H9 (cell line): ENCODE measurements around the gene IL1RAPL1. TPM values are rescaled to one million over a fixed set of nuclear protein-coding genes. Genes with fewer than 3 reads are reported as not detected.

Experiments
- DNase-seq: peaks from one replicate; pipeline ENCODE4 v3.0.0-alpha.2; 2017
- H2AFZ ChIP-seq: one replicate; pipeline ENCODE4 v1.6.1; 2013; ENCODE audit warnings: mild to moderate bottlenecking, low read length, control low read depth, moderate library complexity
- H2AK5ac ChIP-seq: 2 replicates; pipeline ENCODE4 v1.6.1; 2013; ENCODE audit warnings: low read length, control low read depth, mixed read lengths; ENCODE audit not compliant: insufficient read length
- H2BK120ac ChIP-seq: one replicate; pipeline ENCODE4 v1.6.1; 2013; ENCODE audit warnings: low read depth, mild to moderate bottlenecking, low read length, control low read depth, inconsistent platforms; ENCODE audit not compliant: poor library complexity, severe bottlenecking
- H2BK12ac ChIP-seq: 2 replicates; pipeline ENCODE4 v1.6.1; 2013; ENCODE audit warnings: low read length, control low read depth, mixed read lengths, low read depth; ENCODE audit not compliant: insufficient read length
- H2BK15ac ChIP-seq: 2 replicates; pipeline ENCODE4 v1.6.1; 2013; ENCODE audit warnings: low read depth, low read length, control low read depth
- H2BK20ac ChIP-seq: one replicate; pipeline ENCODE4 v1.6.1; 2013; ENCODE audit warnings: low read depth, mild to moderate bottlenecking, low read length, control low read depth, inconsistent platforms; ENCODE audit not compliant: poor library complexity, severe bottlenecking
- H2BK5ac ChIP-seq: 2 replicates; pipeline ENCODE4 v1.6.1; 2013; ENCODE audit warnings: low read length, control low read depth, mixed read lengths; ENCODE audit not compliant: insufficient read length
- H3K14ac ChIP-seq: 2 replicates; pipeline ENCODE4 v1.6.1; 2013; ENCODE audit warnings: low read length, control low read depth; ENCODE audit not compliant: insufficient read depth
- H3K18ac ChIP-seq: 2 replicates; pipeline ENCODE4 v1.6.1; 2013; ENCODE audit warnings: low read depth, mild to moderate bottlenecking, mixed read lengths, low read length, control low read depth; ENCODE audit not compliant: insufficient read length
- H3K23ac ChIP-seq: 2 replicates; pipeline ENCODE4 v1.6.1; 2013; ENCODE audit warnings: low read length, control low read depth, mixed read lengths, low read depth; ENCODE audit not compliant: insufficient read length
- H3K23me2 ChIP-seq: 2 replicates; pipeline ENCODE4 v1.6.1; 2013; ENCODE audit warnings: low read depth, mild to moderate bottlenecking, mixed read lengths, low read length, control low read depth; ENCODE audit not compliant: insufficient read length, poor library complexity, severe bottlenecking
- H3K27ac ChIP-seq: 2 replicates; pipeline ENCODE4 v1.5.1; 2013; ENCODE audit warnings: low read length, control low read depth, mixed read lengths, low read depth; ENCODE audit not compliant: insufficient read length
- H3K27me3 ChIP-seq: 2 replicates; pipeline ENCODE4 v1.6.1; 2013; ENCODE audit warnings: low read length, control low read depth, inconsistent platforms; ENCODE audit not compliant: insufficient read depth
- H3K4ac ChIP-seq: 2 replicates; pipeline ENCODE4 v1.6.1; 2013; ENCODE audit warnings: low read depth, mild to moderate bottlenecking, control low read depth, inconsistent platforms, low read length, moderate library complexity
- H3K4me1 ChIP-seq: 2 replicates; pipeline ENCODE4 v1.6.1; 2013; ENCODE audit warnings: low read length, control low read depth, inconsistent platforms; ENCODE audit not compliant: insufficient read depth
- H3K4me2 ChIP-seq: 2 replicates; pipeline ENCODE4 v1.6.1; 2013; ENCODE audit warnings: low read length, control low read depth, mixed read lengths; ENCODE audit not compliant: insufficient read length, insufficient read depth
- H3K56ac ChIP-seq: 2 replicates; pipeline ENCODE4 v1.6.1; 2013; ENCODE audit warnings: low read depth, mild to moderate bottlenecking, mixed read lengths, low read length, control low read depth; ENCODE audit not compliant: insufficient read length
- H3K79me1 ChIP-seq: 2 replicates; pipeline ENCODE4 v1.6.1; 2013; ENCODE audit warnings: low read depth, mild to moderate bottlenecking, moderate library complexity, low read length, control low read depth, inconsistent platforms; ENCODE audit not compliant: insufficient read depth, poor library complexity, severe bottlenecking
- H3K79me2 ChIP-seq: 2 replicates; pipeline ENCODE4 v1.6.1; 2013; ENCODE audit warnings: low read length, control low read depth, inconsistent platforms; ENCODE audit not compliant: insufficient read depth
- H3K9ac ChIP-seq: 2 replicates; pipeline ENCODE4 v1.6.1; 2013; ENCODE audit warnings: low read length, control low read depth, mixed read lengths; ENCODE audit not compliant: insufficient read length; ENCODE audit errors: extremely low read depth
- H3K9me3 ChIP-seq: one replicate; pipeline ENCODE4 v1.6.1; 2013; ENCODE audit warnings: low read depth, low read length, inconsistent platforms; ENCODE audit not compliant: control insufficient read depth
- H3T11ph ChIP-seq: one replicate; pipeline ENCODE4 v1.6.1; 2013; ENCODE audit warnings: mild to moderate bottlenecking, low read length, control low read depth, inconsistent platforms
- H4K20me1 ChIP-seq: one replicate; pipeline ENCODE4 v1.6.1; 2013; ENCODE audit not compliant: control insufficient read depth, insufficient read length, insufficient read depth
- H4K5ac ChIP-seq: 2 replicates; pipeline ENCODE4 v1.6.1; 2013; ENCODE audit warnings: low read depth, mild to moderate bottlenecking, mixed read lengths, low read length, control low read depth; ENCODE audit not compliant: insufficient read length
- H4K8ac ChIP-seq: replicated peaks from 2 replicates; pipeline ENCODE4 v1.6.1; 2013; ENCODE audit warnings: low read length, control low read depth, mixed read lengths, low read depth; ENCODE audit not compliant: insufficient read length
- H4K91ac ChIP-seq: 2 replicates; pipeline ENCODE4 v1.6.1; 2013; ENCODE audit warnings: low read depth, mild to moderate bottlenecking, moderate library complexity, mixed read lengths, low read length, control low read depth; ENCODE audit not compliant: insufficient read length
- H3K27ac Mint-ChIP-seq, 3 experiments: 2 replicates in 2 of 3; 3 replicates in 1 of 3; pipeline ENCODE4 v1.8.0; 2020 to 2021; ENCODE audit warnings: mixed read lengths in 3 of 3, mild to moderate bottlenecking in 1 of 3, moderate library complexity in 1 of 3
- H3K27me3 Mint-ChIP-seq: 2 replicates; pipeline ENCODE4 v1.8.0; 2021; ENCODE audit warnings: low read depth, mild to moderate bottlenecking, moderate library complexity, mixed read lengths
- H3K36me3 Mint-ChIP-seq, 3 experiments: 2 replicates in 2 of 3; 3 replicates in 1 of 3; pipeline ENCODE4 v1.8.0; 2020 to 2021; ENCODE audit warnings: low read depth in 3 of 3, mixed read lengths in 3 of 3; ENCODE audit not compliant: insufficient read depth in 1 of 3
- H3K4me1 Mint-ChIP-seq, 2 experiments: 2 replicates each; pipeline ENCODE4 v1.8.0; 2020; ENCODE audit warnings: mixed read lengths in 2 of 2
- H3K4me3 Mint-ChIP-seq, 2 experiments: 2 replicates in 1 of 2; 3 replicates in 1 of 2; pipeline ENCODE4 v1.8.0; 2020 to 2021; ENCODE audit warnings: mild to moderate bottlenecking in 2 of 2, mixed read lengths in 2 of 2, moderate library complexity in 1 of 2
- H3K9me3 Mint-ChIP-seq, 2 experiments: 2 replicates in 1 of 2; 3 replicates in 1 of 2; pipeline ENCODE4 v1.8.0; 2020; ENCODE audit warnings: mild to moderate bottlenecking in 2 of 2, mixed read lengths in 2 of 2, moderate library complexity in 1 of 2
- CTCF ChIP-seq: fragments of 200-600 bp; sonication (generic); conservative IDR thresholded peaks from 3 replicates; pipeline ENCODE4 v1.8.0; 2021; ENCODE audit warnings: antibody characterized with exemption, mild to moderate bottlenecking
- WGBS: extraction: QIAGEN DNeasy Blood & Tissue Kit; methylation state at CpG from one replicate; pipeline ENCODE4 v1.1.7; 2013; ENCODE audit warnings: missing lambda C conversion rate, low lambda C conversion rate, mixed read lengths; ENCODE audit not compliant: insufficient read length; ENCODE audit errors: extremely low coverage; 5-methylcytosine and 5-hydroxymethylcytosine counted together
- total RNA-seq: library from RNA; stranded (reverse); gene quantifications from 2 replicates; pipeline ENCODE4 v1.2.1, GENCODE V29; 2021

The IL1RAPL1 gene
- total RNA-seq, 1 experiment from 2014 or later, result 0.31 TPM

GRCh38 chrX:28590396-28590795, 3.1 kb downstream of the IL1RAPL1 start:
- Histone ChIP-seq H3K18ac (no peak overlapping the region), H3K27ac (no peak overlapping the region), H3K9me3 (no peaks in the 10 kb centered on the region), H2AFZ (no peak overlapping the region), H3K4ac (no peak overlapping the region), H4K5ac (no peak overlapping the region), H3K56ac (no peak overlapping the region), H3T11ph (no peak overlapping the region), H2BK15ac (no peak overlapping the region), H3K23ac (no peak overlapping the region), H3K79me1 (no peaks in the 10 kb centered on the region), H2BK5ac (no peak overlapping the region), H3K14ac (no peak overlapping the region), H3K27me3 (no peaks in the 10 kb centered on the region), H3K9ac (no peak overlapping the region), H4K20me1 (no peaks in the 10 kb centered on the region), H2AK5ac (no peak overlapping the region), H3K23me2 (peaks cover 9% of the 10 kb centered on the region), H4K91ac (no peak overlapping the region), H4K8ac (no peak overlapping the region), H2BK120ac (no peak overlapping the region), H3K79me2 (no peaks in the 10 kb centered on the region), H2BK20ac (no peak overlapping the region), H3K4me1 (peaks cover under 1% of the 10 kb centered on the region; the same call in 1 of the 2 replicates), H3K4me2 (no peak overlapping the region), H2BK12ac (no peak overlapping the region)
- no peak overlapping the region for H3K27ac Mint-ChIP-seq
- peaks cover 0 to 32% of the 10 kb centered on the region in 2 experiments; a peak in 3 of 5 replicates for H3K9me3 Mint-ChIP-seq
- H3K36me3 Mint-ChIP-seq, result no peaks in the 10 kb centered on the region
- no CpG with 5 or more reads among the region's 2 CpGs for WGBS
- H3K4me1 Mint-ChIP-seq, result peaks cover 10 to 14% of the 10 kb centered on the region in 2 experiments
- DNase-seq, result no peak
- TF ChIP-seq CTCF, result 0 out of 3 replicates have a peak, but pooled peaks have one; percentile 17
- peaks cover 1% of the 10 kb centered on the region; the same call in 1 of the 2 replicates for H3K27me3 Mint-ChIP-seq
- no peak overlapping the region for H3K4me3 Mint-ChIP-seq
